ENCODE results near the gene GON7. TPM values are rescaled to one million over a fixed set of nuclear protein-coding genes. Genes with fewer than 3 reads are reported as not detected.
"Not testable (repeated sequence)": the region's sequence is repeated elsewhere in the genome, so short reads cannot be mapped to it uniquely, and the experiment has no call there.

Gene GON7
- total RNA-seq, 1 donor from 2014 or later: 5.3 TPM

DNA sequence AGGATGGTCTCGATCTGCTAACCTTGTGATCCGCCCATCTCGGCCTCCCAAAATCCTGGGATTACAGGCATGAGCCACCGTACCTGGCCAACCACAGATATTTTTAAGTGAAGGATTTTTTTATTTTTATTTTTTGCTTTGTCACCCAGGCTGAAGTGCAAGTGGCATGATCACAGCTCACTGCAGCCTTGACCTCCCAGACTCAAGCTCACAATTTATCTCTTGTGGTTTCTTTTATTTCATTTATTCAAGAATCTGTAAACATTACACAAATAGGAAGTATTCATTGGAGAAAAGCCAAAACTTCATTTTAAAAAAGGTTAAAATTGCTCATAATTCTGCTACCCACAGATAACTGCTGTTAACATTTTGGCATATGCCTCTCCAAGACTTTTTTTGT, 35.5 kb downstream of the GON7 start:
- Mint-ChIP-seq H3K27me3 (ENCODE audit: low read depth) (peaks cover 7% of the 10 kb centered on the region), H3K4me1 (ENCODE audit: low read depth) (no peaks in the 10 kb centered on the region), H3K9me3 (ENCODE audit: low read depth) (no peaks in the 10 kb centered on the region), H3K4me3 (ENCODE audit: unreplicated experiment) (no peak overlapping the region), H3K27ac (ENCODE audit: unreplicated experiment) (no peak overlapping the region), H3K36me3 (ENCODE audit: low read depth) (no peaks in the 10 kb centered on the region)
- DNase-seq (ENCODE audit: low spot score): peak; percentile 35
- no peak for TF ChIP-seq CTCF (IDR thresholded peaks at IDR 0.05)

- not testable (repeated sequence) for H3K9me3 Mint-ChIP-seq (ENCODE audit: low read depth); H3K36me3 Mint-ChIP-seq (ENCODE audit: low read depth)
These were observed 36.7 kb downstream of the GON7 start for GRCh38 chr14:93170141-93170540.

GRCh38 chr14:93169619-93170018, 37.2 kb downstream of the GON7 start:
- H3K27ac Mint-ChIP-seq (ENCODE audit: unreplicated experiment); H3K4me3 Mint-ChIP-seq (ENCODE audit: unreplicated experiment); H3K9me3 Mint-ChIP-seq (ENCODE audit: low read depth); DNase-seq (ENCODE audit: low spot score); H3K4me1 Mint-ChIP-seq (ENCODE audit: low read depth); H3K27me3 Mint-ChIP-seq (ENCODE audit: low read depth); H3K36me3 Mint-ChIP-seq (ENCODE audit: low read depth): not testable (repeated sequence)

More at GRCh38 chr14:93170141-93170540, 36.7 kb downstream of the GON7 start:
- peak; percentile 78 for DNase-seq (ENCODE audit: low spot score)
- H3K27me3 Mint-ChIP-seq (ENCODE audit: low read depth); H3K4me1 Mint-ChIP-seq (ENCODE audit: low read depth); H3K4me3 Mint-ChIP-seq (ENCODE audit: unreplicated experiment); H3K27ac Mint-ChIP-seq (ENCODE audit: unreplicated experiment): not testable (repeated sequence)

DNA sequence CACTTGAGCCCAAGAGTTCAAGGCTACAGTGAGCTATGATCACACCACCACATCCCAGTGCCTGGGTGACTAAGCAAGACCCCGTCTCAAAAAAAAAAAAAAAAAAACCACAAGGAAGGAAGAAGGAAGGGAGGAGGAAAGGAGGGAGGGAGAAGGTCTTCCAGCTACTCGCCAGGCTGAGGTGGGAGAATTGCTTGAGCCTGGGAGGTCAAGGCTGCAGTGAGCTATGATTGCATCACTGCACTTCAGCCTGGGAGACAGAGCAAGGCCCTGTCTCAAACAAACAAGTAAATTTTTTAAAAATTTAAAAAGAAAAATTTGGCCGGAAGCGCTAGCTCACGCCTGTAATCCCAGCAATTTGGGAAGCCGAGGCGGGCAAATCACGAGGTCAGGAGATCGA, 38.3 kb downstream of the GON7 start:
- peak; percentile 1 for DNase-seq (ENCODE audit: low spot score)
- not testable (repeated sequence) for H3K27me3 Mint-ChIP-seq (ENCODE audit: low read depth); H3K4me3 Mint-ChIP-seq (ENCODE audit: unreplicated experiment); H3K36me3 Mint-ChIP-seq (ENCODE audit: low read depth); H3K27ac Mint-ChIP-seq (ENCODE audit: unreplicated experiment); H3K9me3 Mint-ChIP-seq (ENCODE audit: low read depth); H3K4me1 Mint-ChIP-seq (ENCODE audit: low read depth)

DNA sequence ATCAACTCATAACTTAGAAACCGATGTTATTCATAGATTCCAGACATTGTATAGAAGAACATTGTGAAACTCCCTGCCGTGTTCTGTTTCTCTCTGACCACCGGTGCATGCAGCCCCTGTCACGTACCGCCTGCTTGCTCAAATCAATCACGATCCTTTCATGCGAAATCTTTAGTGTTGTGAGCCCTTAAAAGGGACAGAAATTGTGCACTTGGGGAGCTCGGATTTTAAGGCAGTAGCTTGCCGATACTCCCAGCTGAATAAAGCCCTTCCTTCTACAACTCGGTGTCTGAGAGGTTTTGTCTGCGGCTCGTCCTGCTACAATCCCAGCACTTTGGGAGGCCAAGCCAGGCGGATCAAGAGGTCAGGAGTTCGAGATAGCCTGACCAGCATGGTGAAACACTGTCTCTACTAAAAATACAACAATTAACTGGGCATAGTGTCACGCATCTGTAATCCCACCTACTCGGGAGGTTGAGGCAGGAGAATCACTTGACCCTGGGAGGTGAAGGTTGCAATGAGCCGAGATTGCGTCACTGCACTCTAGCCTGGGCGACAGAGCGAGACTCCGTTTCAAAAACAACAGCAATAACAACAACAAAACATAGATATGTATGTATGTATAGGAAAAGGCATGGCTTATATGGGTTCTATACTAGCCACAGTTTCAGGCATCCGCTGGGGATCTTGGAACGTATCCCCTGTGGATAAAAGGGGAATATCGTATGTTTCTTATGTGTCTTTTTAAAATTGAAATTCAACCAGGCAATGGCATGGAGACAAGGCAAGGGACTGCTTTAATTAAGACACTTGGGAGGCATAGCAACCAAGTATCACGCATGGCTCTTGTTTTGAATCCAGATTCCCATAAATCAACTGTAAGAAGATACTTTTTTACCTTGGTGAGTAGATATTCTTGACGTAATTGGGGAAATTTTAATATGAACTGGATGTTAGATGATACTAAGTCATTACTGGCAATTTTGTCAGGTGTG, 41.3 kb downstream of the GON7 start:
- H3K4me1 Mint-ChIP-seq (ENCODE audit: low read depth); H3K36me3 Mint-ChIP-seq (ENCODE audit: low read depth); H3K9me3 Mint-ChIP-seq (ENCODE audit: low read depth); H3K4me3 Mint-ChIP-seq (ENCODE audit: unreplicated experiment); H3K27me3 Mint-ChIP-seq (ENCODE audit: low read depth): not testable (repeated sequence)
- peak overlapping the region; percentile 79 for H3K27ac Mint-ChIP-seq (ENCODE audit: unreplicated experiment)
- DNase-seq (ENCODE audit: low spot score): peak; percentile 19

DNA sequence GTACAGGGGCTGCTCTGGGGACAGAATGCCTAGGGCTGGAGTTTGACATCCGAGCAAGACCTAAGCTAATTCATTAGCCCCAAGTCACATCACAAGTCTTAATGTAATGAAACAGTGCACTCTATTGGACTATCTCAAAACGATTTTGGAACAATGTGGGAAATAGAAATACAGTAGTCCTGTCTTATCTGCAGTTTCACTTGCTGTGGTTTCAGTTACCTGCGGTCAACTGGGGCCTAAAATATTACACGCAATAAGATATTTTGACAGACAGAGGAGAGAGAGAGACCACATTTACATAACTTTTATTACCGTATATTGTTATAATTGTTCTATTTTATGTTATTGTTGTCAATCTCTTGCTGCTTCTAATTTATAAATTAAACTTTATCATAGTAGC, 43.3 kb downstream of the GON7 start:
- no peaks in the 10 kb centered on the region for H3K36me3 Mint-ChIP-seq (ENCODE audit: low read depth)
- H3K9me3 Mint-ChIP-seq (ENCODE audit: low read depth): no peaks in the 10 kb centered on the region
- DNase-seq (ENCODE audit: low spot score): no peak
- no peak overlapping the region for H3K27ac Mint-ChIP-seq (ENCODE audit: unreplicated experiment)
- no peak overlapping the region for H3K4me3 Mint-ChIP-seq (ENCODE audit: unreplicated experiment)
- peaks cover 6% of the 10 kb centered on the region for H3K4me1 Mint-ChIP-seq (ENCODE audit: low read depth)
- no peaks in the 10 kb centered on the region for H3K27me3 Mint-ChIP-seq (ENCODE audit: low read depth)
- no peak for TF ChIP-seq CTCF (IDR thresholded peaks at IDR 0.05)

DNA sequence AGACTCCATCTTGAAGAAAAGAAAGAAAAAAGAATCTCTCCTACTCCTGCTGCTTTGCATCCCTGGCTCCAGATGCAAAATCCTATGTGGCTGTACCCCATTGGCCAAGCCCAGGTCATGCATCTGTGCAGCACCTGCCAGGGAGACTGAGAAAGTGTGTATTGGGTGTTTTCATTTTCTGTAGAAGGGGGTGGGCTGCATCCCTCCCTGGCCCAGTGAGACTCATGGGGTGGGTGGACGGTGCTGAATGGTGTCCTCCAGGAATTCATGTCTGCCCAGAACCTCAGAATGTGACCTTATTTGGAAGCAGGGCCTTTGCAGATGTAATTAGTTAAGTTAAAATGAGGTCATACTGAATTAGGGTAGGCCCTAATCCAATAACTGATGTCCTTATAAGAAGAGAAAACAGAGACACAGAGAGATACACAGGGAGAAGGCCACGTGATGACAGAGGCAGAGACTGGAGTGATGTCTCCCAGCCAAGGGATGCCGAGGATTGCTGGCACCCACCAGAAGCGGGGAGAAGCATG, 45.4 kb downstream of the GON7 start:
- Mint-ChIP-seq H3K4me3 (ENCODE audit: unreplicated experiment) (no peak overlapping the region), H3K9me3 (ENCODE audit: low read depth) (no peaks in the 10 kb centered on the region), H3K27me3 (ENCODE audit: low read depth) (peaks cover 3% of the 10 kb centered on the region), H3K4me1 (ENCODE audit: low read depth) (peaks cover 6% of the 10 kb centered on the region), H3K27ac (ENCODE audit: unreplicated experiment) (no peak overlapping the region), H3K36me3 (ENCODE audit: low read depth) (no peaks in the 10 kb centered on the region)
- DNase-seq (ENCODE audit: low spot score): no peak
- TF ChIP-seq CTCF (IDR thresholded peaks at IDR 0.05): no peak

Data from chondrocyte (in vitro differentiated cells).